HL-60/S4 treated with phorbol 12-myristate 13-acetate at 8.2 ng/mL for 4 days and 3 days (cell line): ENCODE data around the gene COBL.

ENCODE experiments used
- in situ Hi-C: fragments of 300-500 bp; cut with MboI; formaldehyde crosslinking; loops from 2 replicates; pipeline ENCODE4 v1.15.0; 2022; ENCODE audit warnings: low sequenced_read_pairs

Gene COBL, protein sequence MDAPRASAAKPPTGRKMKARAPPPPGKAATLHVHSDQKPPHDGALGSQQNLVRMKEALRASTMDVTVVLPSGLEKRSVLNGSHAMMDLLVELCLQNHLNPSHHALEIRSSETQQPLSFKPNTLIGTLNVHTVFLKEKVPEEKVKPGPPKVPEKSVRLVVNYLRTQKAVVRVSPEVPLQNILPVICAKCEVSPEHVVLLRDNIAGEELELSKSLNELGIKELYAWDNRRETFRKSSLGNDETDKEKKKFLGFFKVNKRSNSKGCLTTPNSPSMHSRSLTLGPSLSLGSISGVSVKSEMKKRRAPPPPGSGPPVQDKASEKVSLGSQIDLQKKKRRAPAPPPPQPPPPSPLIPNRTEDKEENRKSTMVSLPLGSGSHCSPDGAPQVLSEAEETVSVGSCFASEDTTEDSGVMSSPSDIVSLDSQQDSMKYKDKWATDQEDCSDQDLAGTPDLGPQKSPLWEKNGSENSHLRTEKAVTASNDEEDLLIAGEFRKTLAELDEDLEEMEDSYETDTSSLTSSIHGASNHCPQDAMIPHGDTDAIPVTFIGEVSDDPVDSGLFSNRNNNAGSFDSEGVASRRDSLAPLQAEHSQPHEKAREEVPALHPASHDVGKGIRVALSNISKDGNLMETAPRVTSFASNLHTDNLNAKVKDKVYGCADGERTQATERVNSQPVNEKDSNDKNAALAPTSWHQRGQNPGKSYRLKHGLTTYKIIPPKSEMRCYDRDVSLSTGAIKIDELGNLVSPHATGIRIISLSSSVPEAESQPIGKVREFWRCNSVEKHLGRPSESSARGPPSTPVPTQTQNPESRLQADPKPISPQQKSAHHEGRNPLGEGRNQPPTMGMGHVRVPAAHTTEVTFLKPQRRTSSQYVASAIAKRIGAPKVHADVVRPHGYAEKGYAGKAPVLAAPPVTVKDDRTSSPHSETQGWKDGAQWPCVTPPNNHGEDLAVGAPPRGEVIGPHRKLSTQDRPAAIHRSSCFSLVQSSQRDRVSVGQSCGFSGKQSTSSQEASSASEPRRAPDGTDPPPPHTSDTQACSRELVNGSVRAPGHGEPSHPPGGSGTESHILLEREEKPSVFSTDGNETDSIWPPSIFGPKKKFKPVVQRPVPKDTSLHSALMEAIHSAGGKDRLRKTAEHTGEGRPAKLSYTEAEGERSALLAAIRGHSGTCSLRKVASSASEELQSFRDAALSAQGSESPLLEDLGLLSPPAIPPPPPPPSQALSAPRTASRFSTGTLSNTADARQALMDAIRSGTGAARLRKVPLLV

DNA sequence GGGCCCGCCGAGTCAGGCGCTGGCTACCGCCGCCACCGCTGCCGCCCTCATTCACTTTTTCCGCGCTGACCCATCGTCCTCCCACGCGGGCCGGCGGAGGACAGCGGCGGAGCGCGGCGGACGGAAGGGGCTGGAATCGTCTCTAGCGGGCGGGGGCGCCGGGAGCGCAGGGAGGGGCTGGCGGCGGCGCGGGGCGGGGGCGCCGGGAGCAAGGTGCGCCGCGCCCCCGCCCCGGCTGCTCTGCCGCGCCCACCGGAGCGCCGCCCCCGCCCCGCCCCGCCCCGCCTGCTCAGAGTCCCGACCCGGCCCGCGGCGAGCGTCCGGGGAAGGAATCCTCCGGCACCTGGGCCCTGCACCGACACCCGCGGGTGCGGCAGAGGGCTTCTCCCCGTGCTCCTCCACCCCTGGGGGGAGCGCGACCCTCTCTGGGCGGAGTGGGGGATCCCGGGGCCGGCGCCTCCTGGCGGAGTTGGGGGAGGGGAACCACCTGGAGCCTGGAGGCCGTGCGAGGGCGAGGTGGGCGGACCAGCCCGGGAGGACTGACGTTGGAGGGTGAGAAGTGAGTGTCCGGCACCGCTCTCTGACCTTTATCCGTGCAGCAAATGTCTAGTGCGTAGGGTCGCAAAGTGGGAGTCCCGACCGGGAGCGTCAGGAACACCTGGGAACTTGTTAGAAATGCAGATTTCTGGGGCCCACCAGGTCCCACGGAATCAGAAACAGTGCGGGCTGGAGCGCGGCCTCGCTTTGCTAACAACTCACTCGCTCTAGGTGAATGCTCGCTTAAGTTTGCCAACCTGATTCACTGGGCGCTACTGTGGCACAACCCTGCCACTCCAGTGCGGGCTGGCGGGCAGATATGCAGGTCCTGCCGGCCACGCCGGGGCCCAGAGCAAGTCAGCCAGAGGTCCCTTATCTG is at the start of gene COBL:
Gene COBL, minus strand, starts transcription at position 144 of the 916 bp plus-strand sequence. CDS start 176 bp downstream, outside the sequence.
- in situ Hi-C loops = no loop called here

DNA sequence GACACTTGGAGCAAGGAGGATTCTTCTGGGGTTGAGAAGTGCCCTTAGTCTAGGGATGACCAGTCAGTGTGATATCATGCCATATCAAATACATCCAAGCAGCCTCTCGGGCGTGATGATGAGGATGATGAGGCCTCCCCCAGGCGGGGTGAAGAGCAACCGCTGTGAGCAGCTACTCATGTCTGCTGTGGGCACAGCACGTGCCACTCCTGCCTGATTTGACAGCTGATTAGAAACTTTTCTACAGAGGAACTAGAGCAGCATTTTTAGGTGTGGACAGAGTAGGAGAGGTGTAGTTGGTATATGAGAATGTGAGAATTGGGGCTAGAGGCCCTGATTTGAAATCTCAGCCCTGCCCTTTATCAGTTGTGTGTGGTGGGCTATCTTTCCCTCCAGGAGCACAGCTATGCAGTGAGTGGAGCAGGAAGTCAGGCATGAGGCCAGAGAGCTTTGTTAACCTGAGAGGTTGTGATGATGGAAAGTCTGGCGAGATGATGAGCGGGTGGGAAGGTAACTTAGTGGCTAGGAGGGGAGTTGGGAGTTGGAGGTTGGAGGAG is 49.6 kb upstream of the COBL start:
- in situ Hi-C loops = no loop called here

DNA sequence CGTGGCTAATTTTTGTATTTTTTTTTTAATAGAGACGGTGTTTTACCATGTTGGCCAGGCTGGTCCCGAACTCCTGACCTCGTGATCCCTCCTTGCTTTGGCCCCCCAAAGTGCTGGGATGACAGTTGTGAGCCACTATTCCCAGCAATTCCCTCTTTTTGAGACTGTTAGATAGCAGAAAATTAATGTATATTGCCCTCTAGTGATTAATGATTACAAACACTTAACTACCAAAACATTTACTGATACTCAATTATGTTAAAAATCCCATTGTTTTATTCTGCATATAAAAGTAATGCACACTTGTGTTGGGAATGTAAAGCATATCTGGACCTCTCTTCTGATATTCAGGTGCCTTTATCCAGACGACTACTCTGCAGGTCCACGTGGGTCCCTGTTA is 41.2 kb upstream of the COBL start:
- in situ Hi-C loops = no loop called here

DNA sequence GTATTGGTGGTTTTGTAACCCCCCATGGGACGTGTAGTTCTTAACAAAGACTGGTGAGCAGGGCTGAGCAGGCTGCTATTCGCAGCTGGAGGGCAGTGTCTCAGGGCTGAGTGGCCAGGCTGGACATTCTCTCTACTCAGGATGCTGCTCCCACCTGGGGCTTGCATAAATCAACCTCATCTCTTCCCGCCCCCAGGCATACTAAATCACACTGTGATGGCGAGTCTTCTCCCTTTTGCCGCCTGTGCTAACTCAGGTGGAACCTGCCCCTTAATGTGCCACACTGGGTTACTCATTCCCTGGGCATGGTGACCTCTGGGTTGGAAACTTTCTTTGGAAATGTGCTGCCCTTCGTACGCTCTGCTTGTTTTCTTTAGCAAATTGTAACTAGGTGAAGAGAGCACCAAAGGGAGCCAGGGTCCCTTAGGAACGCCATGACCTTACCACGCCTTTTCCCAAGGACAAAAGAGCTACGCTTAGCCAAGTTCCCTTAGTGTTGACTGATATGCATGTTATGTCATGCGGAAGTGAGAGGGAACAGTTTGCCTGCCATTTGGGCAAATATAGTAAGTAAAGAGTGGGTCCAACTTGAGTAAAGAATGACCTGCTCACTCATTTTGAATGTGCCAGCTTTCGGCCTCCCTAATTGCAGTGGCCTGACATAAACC is 40.4 kb upstream of the COBL start:
- in situ Hi-C loops = no loop called here

DNA sequence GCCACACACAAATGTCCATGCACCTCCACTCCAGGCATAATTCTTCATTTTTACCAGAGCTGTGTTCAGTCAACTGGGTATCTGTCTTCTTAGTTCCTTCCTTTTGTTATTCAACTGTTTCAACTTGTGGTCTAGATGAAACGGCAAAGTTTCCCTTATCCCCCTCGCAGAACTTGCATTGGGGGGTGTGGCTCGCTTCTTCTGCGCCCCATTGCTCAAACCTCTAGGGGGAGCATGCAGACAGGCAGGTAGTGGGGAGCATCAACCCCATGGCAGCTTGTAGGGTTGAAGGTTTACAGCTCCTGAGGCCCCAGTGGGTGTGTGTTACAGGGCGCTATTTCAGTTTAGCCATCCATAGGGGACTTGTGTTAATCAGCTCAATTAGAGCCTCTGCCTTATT is 38.3 kb upstream of the COBL start:
- in situ Hi-C loops = no loop called here

DNA sequence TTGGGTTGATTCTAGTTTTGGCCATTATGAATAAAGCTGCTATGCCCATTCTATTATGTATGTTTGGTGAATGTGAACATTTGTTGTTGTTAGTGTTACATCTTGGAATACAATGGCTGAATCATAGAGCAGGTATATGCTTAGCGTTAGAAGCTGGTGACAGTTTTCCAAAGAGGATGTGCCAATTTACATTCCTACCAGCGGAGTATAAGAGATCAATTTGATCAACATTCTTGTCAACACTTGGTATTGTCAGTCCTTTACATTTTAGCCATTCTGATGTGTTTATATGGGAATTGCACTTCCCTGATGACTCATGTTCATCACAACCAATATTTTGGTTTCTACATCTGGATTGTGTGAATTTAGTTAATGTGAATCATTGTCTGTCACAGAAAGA is 37.8 kb upstream of the COBL start:
- in situ Hi-C loops = no loop called here

DNA sequence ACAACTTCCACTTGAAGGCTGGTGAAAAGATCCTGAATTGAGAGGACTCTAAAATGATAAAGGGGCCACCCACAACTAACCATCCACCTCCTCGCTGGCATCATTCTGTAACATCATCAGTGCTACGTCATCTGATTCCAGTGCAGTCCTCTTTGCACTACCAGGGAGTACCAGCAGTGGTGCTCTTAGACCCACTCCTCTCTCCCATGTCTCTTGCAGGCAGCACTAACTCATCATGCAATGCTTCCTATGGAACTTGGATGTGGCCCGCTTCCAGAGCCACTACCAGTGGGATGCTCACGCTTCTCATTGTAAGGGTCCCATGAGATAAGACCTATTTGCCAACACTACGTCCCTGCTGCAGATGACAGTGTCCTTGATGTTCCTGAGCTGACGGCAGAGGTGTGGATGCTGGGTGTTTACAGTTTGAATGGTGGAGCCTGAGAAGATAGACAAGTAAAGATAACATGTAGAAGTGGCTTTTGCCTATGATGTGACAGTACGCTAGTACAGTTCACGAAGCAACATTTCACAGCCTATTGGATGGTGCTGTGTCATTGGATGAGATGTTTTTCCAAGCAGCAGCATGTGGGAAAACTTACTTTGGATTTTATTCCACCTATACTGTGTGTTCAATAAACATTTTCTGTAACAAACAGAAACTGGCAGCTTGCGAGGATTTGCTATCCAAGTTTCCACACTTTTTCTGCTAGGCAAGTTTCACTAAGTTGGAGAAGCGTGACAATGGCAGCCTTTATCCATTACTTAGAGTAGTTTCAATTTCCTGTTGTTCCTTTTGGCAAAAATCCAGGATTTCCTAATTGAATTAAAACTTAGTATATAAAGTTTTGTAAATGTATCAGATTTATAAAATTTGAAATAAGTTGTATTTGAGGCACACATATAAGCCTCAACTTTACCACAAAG is 35.8 kb upstream of the COBL start:
- in situ Hi-C loops = no loop called here

DNA sequence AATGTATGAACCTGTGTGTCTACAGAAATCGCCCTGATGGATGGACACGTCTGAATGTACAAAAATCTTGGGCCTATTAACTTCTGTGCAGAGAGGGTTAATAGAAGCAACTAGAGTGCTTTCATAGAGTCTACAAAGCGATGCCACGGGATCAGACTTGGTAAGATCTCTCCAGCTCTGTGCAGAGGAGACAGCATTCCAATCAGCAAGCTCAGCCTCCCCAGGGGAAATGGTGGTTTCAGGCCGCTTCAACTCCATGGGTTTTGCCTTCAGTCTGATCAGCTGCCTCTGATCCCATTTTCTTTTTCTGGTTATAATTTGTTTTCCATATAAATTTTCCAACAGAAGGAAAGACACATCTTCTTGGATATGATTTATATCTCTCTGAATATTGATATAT is 35.1 kb upstream of the COBL start:
- in situ Hi-C loops = no loop called here

DNA sequence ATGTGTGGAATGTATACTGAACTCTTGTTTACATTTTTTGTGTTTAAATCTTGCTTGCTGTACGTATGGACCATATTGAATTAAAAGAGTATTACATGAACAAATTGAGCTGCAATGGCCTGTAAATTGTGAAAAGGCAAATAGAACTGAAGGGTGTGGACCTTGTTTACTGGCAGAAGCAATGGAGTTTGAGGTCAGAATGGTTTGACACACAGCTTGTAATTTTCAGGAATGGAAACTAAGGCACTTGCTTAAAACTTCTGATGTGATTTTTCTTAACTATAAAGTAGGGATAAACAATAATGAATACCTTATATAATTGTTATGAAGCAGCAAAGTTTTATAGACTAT is 33.9 kb upstream of the COBL start:
- in situ Hi-C loops = no loop called here

DNA sequence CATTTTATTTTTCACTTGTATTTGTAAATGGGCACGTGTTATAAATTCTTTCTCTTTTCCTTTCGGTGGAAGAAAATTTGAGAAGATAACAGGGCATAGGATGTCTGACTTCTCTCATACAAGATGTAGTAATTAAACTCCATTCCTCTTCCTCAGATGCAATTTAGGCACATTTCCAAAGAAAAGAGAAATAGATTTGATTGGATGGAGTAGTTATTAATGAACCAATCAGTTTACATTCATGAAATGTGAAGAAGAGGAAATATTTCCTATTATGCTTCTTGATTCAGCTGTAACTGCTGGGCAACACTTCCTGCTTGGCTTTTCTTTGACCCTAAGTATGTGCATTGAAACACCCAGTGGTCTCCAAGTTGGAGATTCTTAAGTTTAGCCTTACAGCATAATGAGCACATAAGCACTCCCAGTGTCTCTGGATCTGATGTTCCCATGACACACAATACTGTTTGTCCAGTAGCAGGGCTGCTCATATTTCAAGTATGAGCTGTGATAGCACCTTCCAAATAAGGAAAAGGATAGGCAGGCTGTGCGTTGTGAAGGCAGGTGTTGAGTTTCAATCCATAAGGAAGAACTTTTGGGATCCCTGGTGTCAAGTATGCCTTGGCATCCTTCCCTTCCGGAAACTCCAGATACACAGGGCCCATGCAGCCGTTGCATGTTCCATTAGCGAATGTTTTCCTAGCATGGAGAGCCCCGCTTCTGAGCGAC is 33.4 kb upstream of the COBL start:
- in situ Hi-C loops = no loop called here

DNA sequence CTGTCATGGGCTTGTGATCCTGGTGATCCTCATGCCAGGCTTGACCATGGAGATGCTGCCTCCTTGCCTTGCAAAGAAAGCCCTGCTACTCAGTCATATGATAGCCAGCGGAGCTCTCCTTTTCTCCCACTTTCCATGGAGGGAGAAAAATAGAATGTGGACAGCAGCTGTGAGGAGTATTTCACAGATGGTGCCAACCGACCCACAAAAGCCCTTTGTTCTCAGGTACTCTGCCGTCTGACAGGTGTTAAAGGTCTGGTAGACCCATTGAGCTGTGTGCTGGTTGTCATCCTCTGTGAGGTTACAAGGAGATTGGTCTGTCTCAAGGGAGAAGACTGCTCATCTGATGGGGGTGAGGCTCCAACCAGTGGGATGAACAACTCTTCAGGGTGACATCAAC is 29.5 kb upstream of the COBL start:
- in situ Hi-C loops = no loop called here

DNA sequence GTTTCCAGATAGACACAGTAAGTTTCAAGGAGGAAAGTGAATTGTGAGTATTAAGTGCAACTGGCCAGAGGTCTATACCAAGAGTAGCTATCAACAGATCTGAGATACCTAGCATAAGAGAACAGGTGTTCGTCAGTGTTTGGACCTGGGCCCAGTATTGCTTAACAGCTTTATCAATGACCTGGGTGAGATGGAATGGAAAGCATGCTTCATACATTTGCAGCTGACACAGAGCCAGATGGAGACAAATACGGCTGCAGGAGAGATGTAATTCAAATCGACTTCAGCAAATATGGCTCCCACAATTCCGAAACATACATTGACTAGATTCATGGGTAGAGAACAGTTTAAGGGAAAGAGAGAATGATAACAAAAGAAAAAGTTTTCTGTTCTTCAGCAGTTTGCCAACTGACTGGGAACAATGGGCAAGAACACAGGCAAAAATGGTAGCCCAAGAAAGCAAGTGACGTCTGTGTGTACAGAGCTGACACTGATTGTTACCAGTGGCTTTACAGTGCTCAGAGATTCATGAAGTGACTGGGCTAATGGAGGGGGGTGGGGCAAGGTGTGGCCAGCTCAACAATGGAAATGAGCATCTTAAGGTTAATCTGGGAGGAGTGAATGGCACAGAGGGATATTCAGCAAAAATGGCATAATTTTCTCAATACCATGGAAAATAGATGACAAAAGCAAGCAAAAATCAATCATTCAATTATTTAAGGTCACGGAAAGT is 28.0 kb upstream of the COBL start:
- in situ Hi-C loops = no loop called here

DNA sequence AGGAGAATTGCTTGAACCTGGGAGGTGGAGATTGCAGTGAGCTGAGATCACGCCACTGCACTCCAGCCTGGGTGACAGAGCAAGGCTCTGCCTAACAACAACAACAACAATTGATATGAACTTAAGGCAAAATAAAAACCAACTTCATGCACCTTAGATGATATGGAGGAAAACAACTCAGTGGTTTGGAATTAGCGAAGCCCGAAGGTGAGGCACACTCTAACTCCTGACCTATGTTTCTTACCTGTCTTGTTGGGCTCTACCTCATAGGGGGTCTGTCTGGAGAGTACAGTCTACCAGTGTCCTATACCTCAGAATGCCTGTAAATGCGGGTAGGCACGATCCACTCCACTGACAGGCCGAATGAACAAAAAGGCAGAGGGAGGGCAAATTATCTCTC is 24.3 kb upstream of the COBL start:
- in situ Hi-C loops = no loop called here

DNA sequence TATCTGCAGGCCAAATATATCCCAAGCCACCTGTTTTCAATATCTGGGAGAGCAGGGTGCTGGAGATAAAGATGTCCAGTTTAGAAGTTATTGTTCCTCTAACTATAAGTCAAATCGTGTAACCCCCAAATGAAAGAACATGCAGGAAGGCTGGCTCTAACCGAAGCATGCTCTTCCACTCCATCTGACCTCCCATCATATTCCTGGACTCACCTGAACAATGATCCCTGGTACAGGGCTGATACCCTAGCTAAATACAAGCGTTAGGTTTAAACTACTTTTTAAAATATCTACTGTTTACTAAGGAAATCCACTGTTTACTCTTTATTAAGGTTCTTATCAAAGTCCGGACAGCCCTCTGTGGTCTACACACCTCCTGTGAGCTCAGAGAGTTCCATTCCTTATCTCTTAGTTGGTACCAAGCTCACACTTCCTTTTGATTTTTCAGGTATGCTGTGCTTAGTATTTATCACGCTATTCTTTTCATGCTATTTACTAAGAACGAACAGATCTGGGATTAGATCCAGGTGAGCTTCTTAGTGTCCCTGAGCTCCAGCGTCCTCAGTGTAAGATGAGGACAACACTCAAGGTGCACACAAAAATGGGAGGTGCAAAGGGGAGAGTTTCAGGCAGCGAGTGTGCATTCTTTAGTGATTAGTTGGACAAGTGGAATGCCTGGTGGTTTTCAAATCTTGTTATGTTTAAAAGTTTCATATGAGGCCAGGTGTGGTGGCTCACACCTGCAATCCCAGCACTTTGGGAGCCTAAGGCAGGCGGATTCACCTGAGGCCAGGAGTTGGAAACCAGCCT is 23.6 kb upstream of the COBL start:
- in situ Hi-C loops = no loop called here

DNA sequence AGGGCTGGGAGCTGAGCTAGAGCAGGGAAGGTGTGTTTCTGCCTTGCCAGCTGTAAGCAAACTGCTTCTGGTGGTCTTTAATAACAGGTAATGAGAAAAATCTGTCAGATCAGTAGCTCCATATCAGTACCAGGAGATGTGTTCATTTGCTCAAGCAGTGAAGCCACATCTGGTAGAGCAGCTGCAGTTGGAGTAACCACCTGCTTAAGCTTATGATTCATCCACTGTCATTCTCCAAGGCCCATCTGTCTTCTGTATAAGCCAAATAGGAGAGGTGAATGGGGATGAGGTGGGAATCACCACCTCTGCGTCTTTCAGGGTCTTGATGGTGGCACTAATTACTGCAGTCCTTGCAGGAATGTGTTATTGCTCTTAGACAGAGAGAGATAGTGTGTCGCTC is 18.4 kb upstream of the COBL start:
- in situ Hi-C loops = no loop called here

DNA sequence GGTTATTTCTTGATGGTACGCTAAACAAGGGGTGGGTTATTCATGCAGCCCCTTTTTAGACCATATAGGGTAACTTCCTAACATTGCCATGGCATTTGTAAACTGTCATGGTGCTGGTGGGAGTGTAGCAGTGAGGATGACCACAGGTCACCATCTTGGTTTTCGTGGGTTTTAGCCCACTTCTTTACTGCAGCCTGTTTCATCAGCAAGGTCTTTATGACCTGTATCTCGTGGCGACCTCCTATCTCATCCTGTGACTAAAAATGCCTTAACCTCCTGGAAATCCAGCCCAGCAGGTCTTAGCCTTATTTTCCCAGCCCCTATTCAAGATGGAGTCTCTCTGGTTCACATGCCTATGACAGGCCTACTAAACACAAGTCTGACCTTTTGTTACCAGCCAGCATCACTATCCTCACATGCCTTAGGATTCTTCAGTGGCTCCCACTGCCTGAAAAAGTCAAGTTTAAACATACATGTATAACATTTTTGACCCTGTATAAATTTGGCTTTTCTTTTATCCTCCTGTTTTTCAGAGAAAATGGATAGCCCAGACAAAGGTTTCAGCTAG is 13.2 kb upstream of the COBL start:
- in situ Hi-C loops = no loop called here
